ENCODE data around the gene CDK15. TPM values are rescaled to one million over a fixed set of nuclear protein-coding genes. Genes with fewer than 3 reads are reported as not detected.

CDK15 gene
- total and polyA plus RNA-seq, 9 of the 15 experiments (the other 6 are each of a cell fraction or from before 2014, with no cell fraction given): not detected

DNA sequence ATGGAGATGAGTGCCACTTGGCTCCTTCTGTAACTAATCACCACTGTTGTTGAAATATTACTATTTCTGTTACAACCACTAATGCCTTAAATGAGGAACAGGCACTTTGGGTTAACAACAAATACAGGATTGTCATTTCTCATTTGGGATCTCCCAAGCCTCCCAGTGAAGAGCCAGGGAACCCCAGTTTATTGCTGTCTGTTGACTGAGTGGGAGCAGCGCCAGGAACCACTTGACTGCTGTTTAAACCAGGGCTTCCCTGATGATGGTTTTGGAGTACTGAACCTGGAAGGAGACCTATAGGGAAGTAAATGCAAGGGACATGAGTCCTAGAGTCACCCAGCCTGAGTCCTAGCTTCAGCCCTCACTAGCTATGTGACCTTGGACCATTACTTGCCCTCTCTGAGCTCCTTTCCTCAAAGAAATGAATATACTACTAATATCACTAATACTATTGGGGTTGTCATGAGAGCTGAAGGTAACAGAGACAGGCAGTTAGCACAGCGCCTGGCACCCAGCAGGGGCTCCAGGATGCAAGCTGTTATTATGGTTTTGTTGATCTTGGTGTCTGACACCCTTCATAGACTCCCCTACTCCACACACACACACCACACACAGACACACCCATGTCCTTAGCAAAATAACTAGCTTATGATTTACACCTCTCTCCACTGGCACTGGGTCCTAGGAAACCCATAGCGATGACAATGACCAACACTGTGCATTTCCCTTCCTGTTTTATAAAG, 123.1 kb downstream of the CDK15 start:
- Histone ChIP-seq H3K9me3 (replicated peaks; ENCODE audit: control insufficient read depth, insufficient read depth, low read depth, low read length) (no peaks in the 10 kb centered on the region), H3K27me3 (ENCODE audit: control insufficient read depth in 2 of 2, insufficient read depth in 2 of 2, low read length in 2 of 2) (peaks cover 3 to 34% of the 10 kb centered on the region in 2 experiments; a peak in 2 of 5 replicates), H4K20me1 (replicated peaks; ENCODE audit: control insufficient read depth, insufficient read depth, low read length) (no peaks in the 10 kb centered on the region), H3K79me2 (ENCODE audit: control insufficient read depth, insufficient read depth, low read length) (no peaks in the 10 kb centered on the region), H3K36me3 (ENCODE audit: control insufficient read depth, insufficient read depth, low read length) (no peaks in the 10 kb centered on the region), H3K4me2 (ENCODE audit: insufficient read depth, low read length) (no peak overlapping the region), H3K4me3 (no peak overlapping the region), H3K9me1 (ENCODE audit: control insufficient read depth, insufficient read depth, low read length) (no peaks in the 10 kb centered on the region), H3K4me1 (replicated peaks in 1 of 2; ENCODE audit: control insufficient read depth in 2 of 2, insufficient read depth in 2 of 2, low read length in 2 of 2) (no peaks in the 10 kb centered on the region), H2AFZ (ENCODE audit: low read depth, low read length) (no peak overlapping the region), H3K9ac (ENCODE audit: insufficient read depth in 1 of 2, low read depth in 2 of 2, low read length in 2 of 2) (no peak overlapping the region), H3K27ac (ENCODE audit: extremely low read depth, low read depth, low read length) (no peak overlapping the region)
- DNase-seq (ENCODE audit: extremely low read depth in 1 of 4, low spot score in 3 of 4) (no peak), ATAC-seq (no peak), FAIRE-seq (no peak)
- intact Hi-C loops (cut with micrococcal nuclease) (no loop called here), in situ Hi-C loops (cut with MboI) (no loop called here)
- BruUV-seq (replicated peaks): no TSS peak
- whole genome bisulfite sequencing (ENCODE audit: insufficient coverage, low coverage, missing lambda C conversion rate): 0% methylated on average over 3 of the region's 3 CpGs
- ChIA-PET CTCF (ENCODE audit: low intra/inter-chr PET ratio) (no interaction called here), POLR2A (interaction anchor here (0.9 to 1.6 kb wide), 2 partner anchors 9 to 11 kb away, joined by 4 to 5 read pairs; no protein-coding TSS in a partner anchor)
- TF ChIP-seq ZFX (CRISPR knock-in tag; IDR thresholded peaks at IDR 0.05): no peak

DNA sequence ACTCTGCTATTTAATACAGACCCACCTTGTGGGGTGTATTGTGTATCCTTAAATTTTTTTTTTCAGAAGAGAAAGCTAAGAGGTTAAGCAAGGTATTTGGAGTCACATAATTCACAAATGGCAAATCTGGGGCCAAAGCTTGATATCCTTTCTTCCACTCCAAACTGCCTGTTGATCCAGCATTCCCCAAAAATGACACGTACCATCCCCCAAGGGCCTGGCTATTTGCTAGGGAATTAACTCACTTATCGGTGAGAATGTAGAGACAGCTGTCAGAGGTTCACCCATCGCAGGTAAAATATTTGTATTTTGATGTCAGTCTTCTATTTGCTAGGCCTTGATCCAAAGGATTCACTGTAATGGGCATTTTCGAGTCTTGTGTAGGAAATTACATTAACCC, 123.7 kb downstream of the CDK15 start:
- Histone ChIP-seq H3K36me3 (ENCODE audit: control insufficient read depth, insufficient read depth, low read length) (no peaks in the 10 kb centered on the region), H3K9ac (ENCODE audit: insufficient read depth in 1 of 2, low read depth in 2 of 2, low read length in 2 of 2) (no peak overlapping the region), H3K79me2 (ENCODE audit: control insufficient read depth, insufficient read depth, low read length) (no peaks in the 10 kb centered on the region), H3K4me2 (ENCODE audit: insufficient read depth, low read length) (no peak overlapping the region), H4K20me1 (replicated peaks; ENCODE audit: control insufficient read depth, insufficient read depth, low read length) (no peaks in the 10 kb centered on the region), H3K4me3 (no peak overlapping the region), H2AFZ (ENCODE audit: low read depth, low read length) (no peak overlapping the region), H3K27me3 (ENCODE audit: control insufficient read depth in 2 of 2, insufficient read depth in 2 of 2, low read length in 2 of 2) (peaks cover 2 to 29% of the 10 kb centered on the region in 2 experiments; a peak in 2 of 5 replicates), H3K27ac (ENCODE audit: extremely low read depth, low read depth, low read length) (no peak overlapping the region), H3K4me1 (replicated peaks in 1 of 2; ENCODE audit: control insufficient read depth in 2 of 2, insufficient read depth in 2 of 2, low read length in 2 of 2) (no peaks in the 10 kb centered on the region), H3K9me1 (ENCODE audit: control insufficient read depth, insufficient read depth, low read length) (no peaks in the 10 kb centered on the region), H3K9me3 (replicated peaks; ENCODE audit: control insufficient read depth, insufficient read depth, low read depth, low read length) (no peaks in the 10 kb centered on the region)
- ATAC-seq (no peak), DNase-seq (ENCODE audit: extremely low read depth in 1 of 4, low spot score in 3 of 4) (no peak), FAIRE-seq (no peak)
- WGBS (ENCODE audit: insufficient coverage, low coverage, missing lambda C conversion rate): 0% methylated on average over 4 of the region's 4 CpGs
- in situ Hi-C loops (cut with MboI): no loop called here
- intact Hi-C loops (cut with micrococcal nuclease): no loop called here
- CTCF ChIA-PET (ENCODE audit: low intra/inter-chr PET ratio): no interaction called here
- no peak for TF ChIP-seq U2AF2 (optimal IDR thresholded peaks at IDR 0.05; ENCODE audit: low read depth, low read length)
- TF ChIP-seq STAT5B (CRISPR knock-in tag; IDR thresholded peaks at IDR 0.05): no peak
- TF ChIP-seq BRD9 (IDR thresholded peaks at IDR 0.05; ENCODE audit: low read depth, partially characterized antibody): no peak
- no peak for TF ChIP-seq TEAD1 (CRISPR knock-in tag; IDR thresholded peaks at IDR 0.05)
- no peak for TF ChIP-seq POLR2AphosphoS5 (IDR thresholded peaks at IDR 0.05; ENCODE audit: control insufficient read depth, insufficient read depth, low read depth, low read length)
- TF ChIP-seq ZNF766 (CRISPR knock-in tag; conservative IDR thresholded peaks at IDR 0.05): no peak
- TF ChIP-seq TAF1 (IDR thresholded peaks at IDR 0.05; ENCODE audit: control insufficient read depth, extremely low read depth, insufficient read depth, low read length, severe bottlenecking): no peak
- TF ChIP-seq, protein P1, sequence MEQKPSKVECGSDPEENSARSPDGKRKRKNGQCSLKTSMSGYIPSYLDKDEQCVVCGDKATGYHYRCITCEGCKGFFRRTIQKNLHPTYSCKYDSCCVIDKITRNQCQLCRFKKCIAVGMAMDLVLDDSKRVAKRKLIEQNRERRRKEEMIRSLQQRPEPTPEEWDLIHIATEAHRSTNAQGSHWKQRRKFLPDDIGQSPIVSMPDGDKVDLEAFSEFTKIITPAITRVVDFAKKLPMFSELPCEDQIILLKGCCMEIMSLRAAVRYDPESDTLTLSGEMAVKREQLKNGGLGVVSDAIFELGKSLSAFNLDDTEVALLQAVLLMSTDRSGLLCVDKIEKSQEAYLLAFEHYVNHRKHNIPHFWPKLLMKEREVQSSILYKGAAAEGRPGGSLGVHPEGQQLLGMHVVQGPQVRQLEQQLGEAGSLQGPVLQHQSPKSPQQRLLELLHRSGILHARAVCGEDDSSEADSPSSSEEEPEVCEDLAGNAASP (IDR thresholded peaks at IDR 0.05): no peak
- TF ChIP-seq JUN (IDR thresholded peaks at IDR 0.05; ENCODE audit: borderline replicate concordance, low read depth, low read length): no peak
- no peak for TF ChIP-seq JUN (CRISPR knock-in tag; IDR thresholded peaks at IDR 0.05; ENCODE audit: borderline replicate concordance)
- BruUV-seq (replicated peaks): no TSS peak
- POLR2A ChIA-PET: interaction anchor here (0.9 to 1.6 kb wide), 2 partner anchors 9 to 11 kb away, joined by 4 to 5 read pairs; no protein-coding TSS in a partner anchor

All from K562 (cell line).